Lung (tissue), 12 donors: ENCODE data around the gene TPP2. TPM values are rescaled to one million over a fixed set of nuclear protein-coding genes. Genes with fewer than 3 reads are reported as not detected.

Experiments
- ATAC-seq: fragments of 200-7000 bp; cut with Tn5 transposase; one replicate; pipeline ENCODE4 v1.9.1; 2020; ENCODE audit warnings: moderate number of reproducible peaks; ENCODE audit not compliant: insufficient read depth, low FRiP score
- DNase-seq, 3 donors: peaks; one replicate each; pipeline ENCODE4 v3.0.0-alpha.2; 2013 to 2017
- H3K27ac ChIP-seq, 2 donors: one replicate each; pipeline ENCODE4 v1.5.1; 2013; ENCODE audit warnings: mild to moderate bottlenecking in 2 of 2, moderate library complexity in 2 of 2, control low read depth in 1 of 2, inconsistent platforms in 1 of 2, low read depth in 1 of 2, low read length in 1 of 2
- H3K27me3 ChIP-seq, 3 donors: one replicate each; pipeline ENCODE4 v1.5.1; 2013; ENCODE audit warnings: low read length in 2 of 3; ENCODE audit not compliant: control insufficient read depth in 3 of 3, insufficient read depth in 3 of 3
- H3K36me3 ChIP-seq, 4 donors: one replicate each; pipeline ENCODE4 v1.5.1; 2013; ENCODE audit warnings: low read length in 4 of 4, mild to moderate bottlenecking in 1 of 4, moderate library complexity in 1 of 4; ENCODE audit not compliant: control insufficient read depth in 4 of 4, insufficient read depth in 4 of 4
- H3K4me1 ChIP-seq, 5 donors: one replicate each; pipeline ENCODE4 v1.5.1; 2013; ENCODE audit warnings: low read length in 5 of 5, mild to moderate bottlenecking in 2 of 5, moderate library complexity in 1 of 5; ENCODE audit not compliant: control insufficient read depth in 5 of 5, insufficient read depth in 5 of 5
- H3K4me3 ChIP-seq: one replicate; pipeline ENCODE4 v1.5.1; 2013; ENCODE audit warnings: mild to moderate bottlenecking, control low read depth, moderate library complexity
- H3K9ac ChIP-seq, 2 donors: one replicate each; pipeline ENCODE4 v1.5.1; 2013; ENCODE audit warnings: low read length in 2 of 2, control low read depth in 1 of 2; ENCODE audit not compliant: insufficient read depth in 1 of 2
- H3K9me3 ChIP-seq, 4 donors: one replicate each; pipeline ENCODE4 v1.5.1; 2013; ENCODE audit warnings: low read length in 3 of 4, mild to moderate bottlenecking in 1 of 4, moderate library complexity in 1 of 4; ENCODE audit not compliant: control insufficient read depth in 4 of 4, insufficient read depth in 3 of 4
- WGBS, 2 donors: extraction: QIAGEN DNeasy Blood & Tissue Kit; methylation state at CpG; one replicate each; pipeline ENCODE4 v1.1.7; 2013; 5-methylcytosine and 5-hydroxymethylcytosine counted together
- polyA plus RNA-seq, 2 donors: library from polyadenylated mRNA; stranded (reverse); fragments of 200-250 nt; gene quantifications; one replicate each; pipeline ENCODE4 v1.2.1, GENCODE V29; 2013
- total RNA-seq, 2 donors: library from RNA; depleted of rRNA in 1 of 2; stranded (reverse); fragments of >200 nt in 1 of 2; gene quantifications; one replicate each; pipeline ENCODE4 v1.2.1, GENCODE V29; 2014 to 2021
- TF ChIP-seq, protein P1 (sequence below): IDR thresholded peaks from 2 replicates; pipeline ENCODE4 v1.5.1; 2012; ENCODE audit warnings: mild to moderate bottlenecking; ENCODE audit errors: control extremely low read depth, extremely low read depth
- donor health status: control.
- donor health status: control.
- donor health status: Bipolar disorder and iron deficiency.
- donor health status: healthy.
- donor health status: DM: yes; HTN: yes; CAD: no.

TPP2 gene
- total and polyA plus RNA-seq, 4 donors = 19.9 to 78.8 (median 29.8) TPM

- Histone ChIP-seq H3K4me1 (peaks cover 0 to 5% (median 0%) of the 10 kb centered on the region in 5 donors), H3K27me3 (peaks cover 0 to 2% (median 0%) of the 10 kb centered on the region in 3 donors), H3K36me3 (no peaks in the 10 kb centered on the region), H3K9me3 (peaks cover 0 to 2% (median 0%) of the 10 kb centered on the region in 4 donors), H3K9ac (no peak overlapping the region), H3K27ac (no peak overlapping the region), H3K4me3 (no peak overlapping the region)
- 77 to 81% methylated on average over 7 of the region's 7 CpGs for WGBS, 2 donors
- DNase-seq (no peak), ATAC-seq (no peak)
- TF ChIP-seq, protein P1, sequence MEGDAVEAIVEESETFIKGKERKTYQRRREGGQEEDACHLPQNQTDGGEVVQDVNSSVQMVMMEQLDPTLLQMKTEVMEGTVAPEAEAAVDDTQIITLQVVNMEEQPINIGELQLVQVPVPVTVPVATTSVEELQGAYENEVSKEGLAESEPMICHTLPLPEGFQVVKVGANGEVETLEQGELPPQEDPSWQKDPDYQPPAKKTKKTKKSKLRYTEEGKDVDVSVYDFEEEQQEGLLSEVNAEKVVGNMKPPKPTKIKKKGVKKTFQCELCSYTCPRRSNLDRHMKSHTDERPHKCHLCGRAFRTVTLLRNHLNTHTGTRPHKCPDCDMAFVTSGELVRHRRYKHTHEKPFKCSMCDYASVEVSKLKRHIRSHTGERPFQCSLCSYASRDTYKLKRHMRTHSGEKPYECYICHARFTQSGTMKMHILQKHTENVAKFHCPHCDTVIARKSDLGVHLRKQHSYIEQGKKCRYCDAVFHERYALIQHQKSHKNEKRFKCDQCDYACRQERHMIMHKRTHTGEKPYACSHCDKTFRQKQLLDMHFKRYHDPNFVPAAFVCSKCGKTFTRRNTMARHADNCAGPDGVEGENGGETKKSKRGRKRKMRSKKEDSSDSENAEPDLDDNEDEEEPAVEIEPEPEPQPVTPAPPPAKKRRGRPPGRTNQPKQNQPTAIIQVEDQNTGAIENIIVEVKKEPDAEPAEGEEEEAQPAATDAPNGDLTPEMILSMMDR = no peak
Observed at GRCh38 chr13:102687520-102687919, 90.7 kb downstream of the TPP2 start.

DNA sequence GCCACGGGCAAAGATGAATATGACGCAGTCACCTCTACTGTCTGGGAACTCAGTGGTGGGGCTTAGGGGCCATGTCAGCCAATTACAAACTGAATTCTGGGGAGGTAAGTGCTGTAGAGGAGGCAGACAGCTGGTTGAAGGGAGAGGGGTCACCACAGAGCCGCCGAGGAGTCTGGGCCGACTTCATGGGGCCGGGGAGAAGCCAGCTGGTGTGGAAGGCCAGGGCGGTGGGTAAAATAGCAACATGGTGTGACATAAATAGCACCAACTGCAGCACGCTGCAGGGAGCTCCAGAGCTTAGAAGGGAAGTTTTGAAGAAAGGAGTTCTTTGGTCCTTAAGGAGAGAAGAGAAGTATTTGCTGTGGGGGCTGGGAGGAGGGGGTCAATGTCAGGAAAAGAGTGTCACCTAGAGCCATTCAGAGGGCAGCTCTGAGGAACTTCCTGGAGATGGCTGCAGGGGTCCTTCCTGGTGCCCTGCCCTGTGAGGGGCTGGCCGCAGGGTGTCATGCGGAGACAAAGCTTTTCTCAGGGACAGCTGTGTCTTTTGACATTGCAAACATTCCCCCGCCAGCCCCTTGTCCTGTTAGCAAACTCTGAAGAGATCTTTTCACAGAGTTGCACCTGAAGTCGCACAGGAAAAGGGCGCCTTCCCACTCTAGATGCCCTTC lies 91.7 kb downstream of the TPP2 start:
- Histone ChIP-seq H3K36me3 (no peaks in the 10 kb centered on the region), H3K4me3 (no peak overlapping the region), H3K27ac (no peak overlapping the region), H3K27me3 (peaks cover 0 to 2% (median 0%) of the 10 kb centered on the region in 3 donors), H3K4me1 (peaks cover 0 to 7% (median under 1%) of the 10 kb centered on the region in 5 donors), H3K9me3 (peaks cover 0 to 2% (median 0%) of the 10 kb centered on the region in 4 donors), H3K9ac (no peak overlapping the region)
- TF ChIP-seq, protein P1 = no peak
- ATAC-seq (no peak), DNase-seq (no peak)
- WGBS, 2 donors = 52 to 60% methylated on average over 12 to 13 of the region's 13 CpGs

GRCh38 chr13:102690883-102691282 lies 94.1 kb downstream of the TPP2 start:
- Histone ChIP-seq H3K27ac (no peak overlapping the region), H3K4me1 (peaks cover 0 to 10% (median 3%) of the 10 kb centered on the region in 5 donors), H3K9me3 (peaks cover 0 to 2% (median 0%) of the 10 kb centered on the region in 4 donors), H3K9ac (no peak overlapping the region), H3K4me3 (no peak overlapping the region), H3K36me3 (no peaks in the 10 kb centered on the region), H3K27me3 (peaks cover 0 to 3% (median 0%) of the 10 kb centered on the region in 3 donors)
- TF ChIP-seq, protein P1 = no peak
- no peak for ATAC-seq
- DNase-seq = no peak
- WGBS, 2 donors = 92 to 96% methylated on average over 4 of the region's 4 CpGs

DNA sequence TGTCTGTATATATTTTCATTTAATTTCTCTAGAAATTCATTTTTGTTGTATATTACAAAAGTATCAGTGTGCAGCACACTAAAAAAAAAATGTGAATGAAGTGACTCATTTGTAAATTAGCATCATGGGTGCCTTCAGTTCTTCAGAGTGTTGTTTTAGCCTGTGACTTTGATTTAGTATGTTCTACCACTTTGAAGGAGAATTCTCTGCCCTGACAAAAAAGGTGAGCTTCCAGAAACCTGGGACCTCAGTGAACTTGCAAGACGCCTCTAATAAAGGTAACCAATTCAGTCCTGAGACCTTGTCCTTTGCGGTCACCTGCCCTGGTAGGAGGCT lies 95.7 kb downstream of the TPP2 start:
- WGBS, 2 donors = 85 to 89% methylated on average over 2 of the region's 2 CpGs

More for the DNA sequence above, 95.7 kb downstream of the TPP2 start:
- ATAC-seq (no peak), DNase-seq (no peak)
- Histone ChIP-seq H3K9me3 (peaks cover 0 to 2% (median 0%) of the 10 kb centered on the region in 4 donors), H3K36me3 (no peaks in the 10 kb centered on the region), H3K9ac (no peak overlapping the region), H3K27ac (no peak overlapping the region), H3K27me3 (peaks cover 0 to 3% (median 0%) of the 10 kb centered on the region in 3 donors), H3K4me1 (peaks cover 0 to 10% (median 3%) of the 10 kb centered on the region in 5 donors), H3K4me3 (no peak overlapping the region)
- TF ChIP-seq, protein P1 = no peak
